HG02610 (cell line): ENCODE data around the gene GRM1.
A peak's percentile ranks its signal among the peaks of the same experiment; 100 is the strongest.

Experiments used
- ATAC-seq: cut with Tn5 transposase; IDR thresholded peaks from one replicate; pipeline ENCODE4 v1.9.1; 2021; ENCODE audit warnings: mild to moderate bottlenecking, moderate library complexity; ENCODE audit not compliant: unreplicated experiment

The GRM1 gene

DNA sequence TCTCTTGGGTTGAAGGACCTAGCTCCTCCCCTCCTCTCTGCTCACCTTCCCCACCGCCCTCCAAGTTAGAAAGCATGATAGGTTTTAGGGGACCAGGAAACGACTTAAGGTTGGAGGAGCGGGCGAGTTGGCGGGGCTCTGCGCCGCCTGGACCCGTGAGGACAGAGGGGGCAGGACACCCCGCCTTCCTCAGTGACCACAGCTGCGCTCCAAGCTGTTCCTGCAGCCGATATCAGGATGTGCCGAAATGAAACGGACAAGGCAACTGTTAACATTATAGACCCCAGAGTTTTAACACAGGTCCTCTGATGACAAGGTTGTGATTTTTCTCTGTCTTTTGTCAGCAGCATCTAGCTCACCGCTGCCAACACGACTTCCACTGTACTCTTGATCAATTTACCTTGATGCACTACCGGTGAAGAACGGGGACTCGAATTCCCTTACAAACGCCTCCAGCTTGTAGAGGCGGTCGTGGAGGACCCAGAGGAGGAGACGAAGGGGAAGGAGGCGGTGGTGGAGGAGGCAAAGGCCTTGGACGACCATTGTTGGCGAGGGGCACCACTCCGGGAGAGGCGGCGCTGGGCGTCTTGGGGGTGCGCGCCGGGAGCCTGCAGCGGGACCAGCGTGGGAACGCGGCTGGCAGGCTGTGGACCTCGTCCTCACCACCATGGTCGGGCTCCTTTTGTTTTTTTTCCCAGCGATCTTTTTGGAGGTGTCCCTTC lies at the start of gene GRM1:
Gene GRM1, plus strand, starts transcription at position 212 of the 722 bp plus-strand sequence. Its CDS starts 456 bp downstream, at position 668.
- ATAC-seq, result no peak

DNA sequence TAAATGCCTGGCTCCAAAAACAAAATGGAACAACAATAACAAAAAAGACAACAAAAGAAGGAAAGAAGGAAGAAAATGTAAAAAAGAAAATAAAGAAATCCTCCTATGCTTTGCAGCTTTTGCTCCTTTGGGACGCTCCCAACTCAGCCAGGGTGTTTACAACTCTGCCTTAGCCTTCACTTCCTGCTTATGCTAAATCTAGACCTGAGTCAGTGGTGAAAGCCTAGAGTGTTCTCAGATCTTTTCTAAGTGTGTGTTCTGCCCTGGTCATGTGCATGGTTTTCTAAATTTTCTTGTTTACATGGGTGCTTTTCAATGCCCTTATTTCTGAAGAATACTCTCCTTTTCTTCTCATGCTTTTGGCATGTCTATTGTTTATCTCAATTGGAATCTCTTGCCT lies 19.5 kb upstream of the GRM1 start:
- ATAC-seq, result no peak

DNA sequence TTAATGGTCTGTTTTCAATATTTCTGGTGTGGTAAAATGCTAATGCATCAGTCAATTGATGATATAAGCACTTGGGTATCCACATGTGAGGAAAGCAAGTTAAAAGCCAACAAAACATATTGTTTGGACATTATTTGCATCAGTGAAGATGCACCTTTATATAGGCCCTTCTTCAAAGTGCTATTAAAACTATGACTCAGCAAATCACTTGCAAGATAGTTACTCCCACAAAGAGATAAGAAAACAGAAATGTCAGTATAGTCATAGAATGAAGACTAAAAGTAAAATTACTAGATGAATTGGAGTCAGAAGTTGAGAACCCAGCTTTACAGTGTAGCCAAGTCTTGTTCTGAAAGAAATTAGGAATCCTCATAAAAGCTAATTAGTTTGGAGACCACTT lies 14.6 kb upstream of the GRM1 start:
- ATAC-seq, result no peak

DNA sequence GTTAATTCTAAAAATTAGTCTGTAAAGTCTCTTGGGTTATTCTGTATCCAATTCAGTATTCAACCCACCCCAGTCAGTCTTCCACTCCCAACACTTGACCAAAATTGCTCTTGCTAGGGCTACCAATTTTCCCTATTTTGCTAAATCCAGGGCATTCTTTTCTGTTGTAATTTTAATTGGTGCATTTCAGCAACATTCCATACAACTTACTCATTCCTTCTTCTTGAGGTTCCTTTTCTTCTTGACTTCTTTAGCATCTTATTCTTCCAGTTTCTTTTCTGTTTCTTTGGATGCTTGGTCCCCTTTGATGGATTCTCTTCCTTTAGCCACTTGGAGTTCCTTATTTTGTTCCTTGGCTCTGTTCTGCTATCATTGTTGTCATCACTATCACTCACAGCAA lies 11.2 kb upstream of the GRM1 start:
- ATAC-seq, result no peak

DNA sequence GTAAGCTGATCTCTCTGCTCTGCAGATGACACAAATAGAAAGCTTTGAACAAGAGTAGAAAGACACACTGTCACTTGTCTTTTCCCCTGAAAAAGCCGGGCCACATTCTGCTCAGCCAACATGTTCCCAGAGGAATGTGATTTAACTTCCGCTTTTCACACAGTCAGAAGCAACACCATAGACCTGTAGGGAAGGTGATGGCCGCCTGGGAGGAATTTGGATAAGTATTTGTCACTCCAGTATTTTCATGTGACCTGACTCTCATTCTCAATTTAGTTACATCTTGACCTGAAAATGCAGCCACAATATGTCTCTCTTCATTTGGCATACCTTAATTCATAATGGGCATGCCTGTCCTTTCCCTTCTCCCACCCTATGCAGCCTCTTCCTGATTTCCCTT lies 2.0 kb upstream of the GRM1 start:
- ATAC-seq, result no peak

DNA sequence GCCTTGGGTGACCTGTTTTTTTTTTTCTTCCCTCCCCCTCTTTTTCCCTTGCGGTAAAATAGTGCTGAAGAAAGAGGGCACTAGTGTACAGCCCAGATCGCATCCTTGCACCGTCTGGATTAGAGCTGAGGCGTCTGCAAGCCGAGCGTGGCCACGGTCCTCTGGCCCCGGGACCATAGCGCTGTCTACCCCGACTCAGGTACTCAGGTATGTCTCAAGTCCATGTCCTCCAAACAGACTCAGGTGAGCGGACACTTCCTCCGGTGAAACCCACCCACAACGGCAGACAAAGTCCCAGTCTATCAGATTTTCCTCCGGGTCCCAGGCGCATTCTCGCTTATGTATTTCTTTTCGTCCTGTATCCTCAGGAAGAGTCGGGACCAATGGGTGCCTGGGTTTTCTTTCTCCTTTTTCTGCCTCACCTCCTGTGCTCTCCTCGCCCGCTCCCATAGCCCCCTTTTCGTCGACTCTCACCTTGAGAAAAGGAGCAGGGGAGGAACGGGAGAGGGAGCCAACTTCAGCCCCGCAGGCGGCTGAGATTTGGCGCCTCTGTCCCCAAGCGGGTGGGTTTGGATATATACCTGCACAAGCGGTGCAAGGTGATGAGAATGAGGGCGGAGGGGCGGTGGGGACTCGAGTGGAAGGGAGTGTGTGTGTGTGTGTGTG lies 1.1 kb upstream of the GRM1 start:
- ATAC-seq, result no peak

DNA sequence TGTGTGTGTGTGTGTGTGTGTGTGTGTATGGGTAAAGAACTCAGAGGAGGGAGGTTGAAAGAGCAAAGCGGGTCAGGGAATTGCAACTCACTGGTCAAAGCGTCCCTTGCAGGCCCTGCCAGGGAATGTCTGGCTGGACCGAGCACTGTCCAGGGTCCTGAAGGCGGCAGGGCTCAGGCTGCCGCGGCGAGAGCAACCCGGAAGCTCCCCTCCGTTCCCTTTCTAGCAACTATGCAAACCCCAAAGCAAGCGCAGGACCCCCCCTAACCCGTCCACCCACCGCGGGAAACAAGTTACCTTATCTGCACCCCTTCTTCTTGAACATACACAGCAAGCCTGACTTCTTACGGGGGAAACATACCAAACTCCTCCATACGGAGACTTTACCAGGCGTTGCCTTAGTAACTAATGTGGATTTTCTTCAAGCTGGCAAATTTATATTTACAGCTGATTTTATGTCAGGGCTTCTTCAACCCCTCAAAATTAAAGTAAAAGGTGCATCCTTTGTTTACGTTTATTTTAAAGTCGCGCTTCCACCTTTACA lies 538 bp upstream of the GRM1 start:
- no peak for ATAC-seq

DNA sequence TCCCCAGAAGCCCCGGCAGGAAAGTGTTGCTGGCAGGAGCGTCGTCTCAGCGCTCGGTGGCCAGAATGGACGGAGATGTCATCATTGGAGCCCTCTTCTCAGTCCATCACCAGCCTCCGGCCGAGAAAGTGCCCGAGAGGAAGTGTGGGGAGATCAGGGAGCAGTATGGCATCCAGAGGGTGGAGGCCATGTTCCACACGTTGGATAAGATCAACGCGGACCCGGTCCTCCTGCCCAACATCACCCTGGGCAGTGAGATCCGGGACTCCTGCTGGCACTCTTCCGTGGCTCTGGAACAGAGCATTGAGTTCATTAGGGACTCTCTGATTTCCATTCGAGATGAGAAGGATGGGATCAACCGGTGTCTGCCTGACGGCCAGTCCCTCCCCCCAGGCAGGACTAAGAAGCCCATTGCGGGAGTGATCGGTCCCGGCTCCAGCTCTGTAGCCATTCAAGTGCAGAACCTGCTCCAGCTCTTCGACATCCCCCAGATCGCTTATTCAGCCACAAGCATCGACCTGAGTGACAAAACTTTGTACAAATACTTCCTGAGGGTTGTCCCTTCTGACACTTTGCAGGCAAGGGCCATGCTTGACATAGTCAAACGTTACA lies 817 bp downstream of the GRM1 start:
- ATAC-seq, result no peak

DNA sequence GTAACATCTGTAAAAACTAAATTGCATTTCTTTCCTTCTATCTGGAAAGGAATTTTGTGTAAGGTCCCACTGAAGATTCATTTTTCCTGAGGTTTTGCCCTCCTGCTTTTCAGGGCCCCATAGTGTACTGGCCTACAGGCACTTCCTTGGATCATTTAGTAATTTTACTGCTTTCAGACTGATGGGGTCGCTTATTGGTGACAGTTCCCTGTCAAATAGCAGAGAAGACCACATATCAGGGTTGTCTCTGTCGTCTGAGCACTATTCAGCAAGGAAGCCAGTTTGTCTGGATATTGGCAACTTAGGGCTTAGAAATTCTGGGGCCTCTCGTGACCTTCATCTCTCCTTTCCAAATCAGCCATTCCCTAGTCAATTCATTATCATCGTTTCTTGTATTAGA lies 3.5 kb downstream of the GRM1 start:
- ATAC-seq, result no peak

DNA sequence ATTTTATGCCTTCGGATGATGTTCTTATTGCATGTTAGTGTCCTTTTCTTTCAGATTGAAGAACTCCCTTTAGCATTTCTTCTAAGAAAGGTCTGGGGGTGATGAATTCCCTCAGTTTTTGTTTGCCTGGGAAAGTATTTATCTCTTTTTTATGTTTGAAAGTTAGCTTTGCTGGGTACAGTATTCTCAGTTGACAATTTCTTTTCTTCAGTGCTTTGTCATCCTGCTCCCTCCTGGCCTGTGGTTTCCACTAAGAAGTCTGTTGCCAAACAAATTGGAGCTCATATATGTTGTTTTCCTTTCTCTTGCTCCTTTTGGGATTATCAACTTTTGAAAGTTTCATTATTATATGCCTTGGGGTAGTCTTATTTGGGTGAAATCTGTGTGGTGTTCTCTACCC lies 11.5 kb downstream of the GRM1 start:
- no peak for ATAC-seq

DNA sequence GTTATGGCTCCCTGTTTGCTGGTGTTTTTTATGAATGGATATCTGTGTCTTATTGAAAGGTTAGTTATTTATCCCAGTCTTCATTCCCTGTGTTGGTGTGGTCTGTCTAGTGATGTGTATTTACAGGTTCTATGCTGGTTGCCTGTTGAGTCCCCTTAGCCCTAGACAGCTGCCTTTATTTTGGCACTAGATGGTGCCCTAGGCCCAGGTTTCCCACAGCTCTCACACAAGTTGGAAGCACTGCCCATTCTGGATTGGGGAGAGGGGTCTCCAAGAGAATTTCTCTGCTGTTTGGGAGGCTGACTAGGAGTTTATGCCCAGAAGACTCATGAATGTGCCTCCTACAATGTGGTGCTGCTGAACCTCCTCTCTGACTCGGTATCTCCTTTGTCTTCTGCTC lies 12.4 kb downstream of the GRM1 start:
- ATAC-seq, result peak; percentile 66

DNA sequence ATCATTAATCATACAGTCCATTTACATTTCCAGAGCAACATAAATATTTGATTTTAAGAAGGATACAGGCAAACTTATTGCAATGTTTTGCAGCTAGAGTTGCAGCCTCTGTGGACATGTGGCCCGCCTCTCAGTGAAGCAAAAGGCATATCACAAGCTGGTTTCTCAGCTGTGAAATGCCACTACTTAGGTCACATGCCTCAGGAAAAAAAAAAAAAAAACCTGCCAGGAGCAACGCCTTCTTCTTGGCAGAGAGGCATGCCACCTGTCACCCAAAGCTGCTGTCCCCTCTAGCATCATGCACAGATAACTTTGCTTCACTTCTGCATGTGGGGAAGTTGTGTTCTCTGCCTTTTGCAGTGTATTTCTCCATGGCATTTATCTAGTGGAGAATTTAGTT lies 18.5 kb downstream of the GRM1 start:
- ATAC-seq, result no peak

DNA sequence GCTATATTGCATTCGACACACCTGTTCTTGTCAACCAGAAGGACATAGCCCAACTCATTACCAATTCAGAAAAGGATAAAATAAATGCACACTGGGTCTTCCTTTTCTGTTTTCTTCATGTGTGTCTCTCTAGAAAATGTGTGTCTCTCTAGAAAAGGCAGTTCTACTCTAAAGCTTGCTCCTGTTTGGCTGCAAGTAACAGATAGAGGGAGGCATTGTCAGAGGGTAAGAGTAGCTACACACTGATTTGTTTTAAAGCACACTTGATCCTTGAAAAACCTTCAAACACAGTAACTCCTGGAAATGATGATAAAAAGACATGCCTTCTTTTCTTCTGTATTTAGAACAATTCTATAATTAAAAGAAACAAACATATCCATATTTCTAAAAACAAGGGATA lies 21.3 kb downstream of the GRM1 start:
- no peak for ATAC-seq

DNA sequence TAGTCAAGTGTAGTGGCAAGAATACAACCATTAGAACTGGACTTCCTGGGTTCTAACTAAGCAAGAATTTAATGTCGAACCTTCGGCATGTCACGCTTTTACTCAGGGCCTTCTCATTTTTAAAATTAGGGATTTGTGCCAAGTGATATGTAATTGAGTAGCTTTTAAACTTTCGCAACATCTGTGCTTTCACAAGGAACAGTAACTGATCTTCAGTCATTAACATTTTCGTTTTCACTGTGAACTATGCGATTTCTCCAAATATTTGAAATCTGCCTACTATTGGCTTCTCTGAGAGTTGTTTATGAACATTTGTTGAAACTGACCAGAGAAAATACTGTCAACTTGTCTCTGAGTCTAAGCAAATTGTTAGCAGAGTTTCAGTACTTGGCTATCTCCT lies 27.6 kb downstream of the GRM1 start:
- ATAC-seq, result no peak

DNA sequence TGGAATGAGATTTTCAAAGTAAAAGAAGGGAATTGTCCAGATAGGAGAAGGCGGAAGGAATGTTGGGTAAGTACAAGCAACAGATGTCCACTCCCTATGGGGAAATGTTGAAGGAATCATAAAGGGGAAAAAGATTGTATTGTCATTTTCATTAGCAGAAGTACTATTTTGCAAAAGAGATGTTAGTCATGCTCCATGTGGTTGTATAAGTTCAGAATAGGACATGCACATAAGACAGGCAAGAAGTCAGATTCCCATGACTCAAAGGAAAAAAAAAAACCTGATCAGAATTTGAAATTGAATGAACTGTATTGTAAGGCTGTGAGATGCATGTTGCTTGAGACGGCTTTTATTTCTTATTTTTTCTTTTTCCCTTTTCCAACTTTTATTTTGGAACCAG lies 36.8 kb downstream of the GRM1 start:
- no peak for ATAC-seq

DNA sequence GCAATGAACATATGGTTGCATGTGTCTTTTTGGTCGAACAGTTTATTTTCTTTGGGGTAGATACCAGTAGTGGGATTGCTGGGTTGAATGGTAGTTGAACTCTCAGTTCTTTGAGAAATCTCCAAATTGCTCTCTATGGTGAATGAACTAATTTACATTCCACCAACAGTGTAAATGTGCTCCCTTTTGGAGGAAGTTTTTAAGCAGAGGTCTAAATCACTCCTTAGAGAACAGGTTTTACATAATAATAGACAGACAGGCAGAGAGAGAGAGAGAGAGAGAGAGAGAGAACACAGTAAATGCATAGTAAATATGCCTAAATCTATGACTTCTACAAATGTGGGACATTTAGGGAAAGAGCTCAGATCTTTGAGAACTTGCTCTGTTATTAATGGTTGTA lies 37.6 kb downstream of the GRM1 start:
- ATAC-seq, result no peak

DNA sequence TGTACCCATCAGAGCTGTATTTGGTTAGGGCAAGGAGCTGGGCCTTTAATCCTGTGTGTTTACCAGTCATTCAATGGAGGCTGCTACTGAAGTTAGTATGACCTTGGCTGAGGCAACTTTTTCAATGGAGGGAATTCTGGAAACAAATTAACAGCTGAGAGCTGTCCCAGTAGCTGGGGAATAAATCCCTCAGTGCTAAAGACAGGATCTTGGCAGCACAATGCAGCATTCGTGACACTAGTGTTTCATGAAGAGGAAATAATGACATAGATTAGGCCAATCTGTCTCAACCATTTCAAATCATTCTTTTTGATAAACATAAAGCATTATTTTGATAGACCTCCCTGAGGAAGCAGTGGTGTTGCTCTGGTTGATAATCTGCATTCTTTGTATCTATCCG lies 42.9 kb downstream of the GRM1 start:
- no peak for ATAC-seq

DNA sequence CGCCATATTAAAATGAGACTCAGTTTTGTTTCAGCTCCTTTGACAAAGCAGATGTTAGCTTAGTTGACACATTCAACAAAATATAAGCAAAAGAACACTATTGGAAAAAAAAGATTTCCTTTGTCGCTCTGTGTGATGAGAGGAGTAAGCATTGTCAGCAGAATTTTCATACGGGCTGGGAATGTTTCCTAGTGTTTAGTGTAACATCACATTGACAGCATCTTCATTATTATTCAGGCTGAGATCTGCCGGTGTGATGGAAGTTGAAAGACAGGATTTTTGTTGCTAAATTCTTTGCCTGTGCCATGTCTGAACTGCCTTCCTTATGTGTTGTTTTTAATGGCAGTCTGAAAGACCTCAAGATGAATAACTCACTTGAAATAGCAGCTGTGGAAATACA lies 49.1 kb downstream of the GRM1 start:
- ATAC-seq, result no peak

DNA sequence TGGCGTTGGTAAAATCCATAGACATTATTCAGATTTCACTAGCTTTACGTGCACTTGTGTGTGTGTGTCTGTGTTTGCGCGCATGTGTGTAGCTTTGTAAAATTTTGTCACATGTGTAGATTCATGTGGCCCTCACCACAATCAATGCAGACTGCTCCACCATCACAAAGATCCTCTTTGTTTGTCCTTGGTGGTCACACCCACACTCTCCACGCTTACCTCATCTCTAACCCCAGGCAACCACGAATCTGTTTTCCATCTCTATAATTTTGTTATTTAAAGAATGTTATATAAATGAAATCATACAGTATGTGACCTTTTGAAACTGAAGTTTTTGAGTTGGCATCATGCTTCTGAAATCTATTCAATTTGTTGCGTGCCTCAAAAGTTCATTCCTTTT lies 58.5 kb downstream of the GRM1 start:
- no peak for ATAC-seq

DNA sequence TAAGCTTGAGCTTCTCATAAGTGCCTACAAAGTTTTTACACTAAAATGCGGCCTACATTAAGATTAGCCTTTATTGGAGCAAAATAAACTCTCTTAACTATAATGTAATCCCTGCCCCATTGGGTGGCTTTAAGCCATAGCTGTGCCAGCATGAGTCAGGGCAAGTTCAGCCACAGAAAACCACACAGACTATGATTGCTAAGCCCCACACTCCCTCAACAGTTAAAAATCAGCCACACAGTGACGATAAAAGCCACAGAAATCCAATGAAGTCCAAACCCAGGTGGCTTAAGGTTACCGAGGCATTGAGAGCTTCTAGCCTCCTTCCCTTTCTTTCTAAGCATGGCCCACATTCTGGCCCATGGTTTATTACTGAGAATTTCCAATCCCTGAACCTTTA lies 61.6 kb downstream of the GRM1 start:
- no peak for ATAC-seq

DNA sequence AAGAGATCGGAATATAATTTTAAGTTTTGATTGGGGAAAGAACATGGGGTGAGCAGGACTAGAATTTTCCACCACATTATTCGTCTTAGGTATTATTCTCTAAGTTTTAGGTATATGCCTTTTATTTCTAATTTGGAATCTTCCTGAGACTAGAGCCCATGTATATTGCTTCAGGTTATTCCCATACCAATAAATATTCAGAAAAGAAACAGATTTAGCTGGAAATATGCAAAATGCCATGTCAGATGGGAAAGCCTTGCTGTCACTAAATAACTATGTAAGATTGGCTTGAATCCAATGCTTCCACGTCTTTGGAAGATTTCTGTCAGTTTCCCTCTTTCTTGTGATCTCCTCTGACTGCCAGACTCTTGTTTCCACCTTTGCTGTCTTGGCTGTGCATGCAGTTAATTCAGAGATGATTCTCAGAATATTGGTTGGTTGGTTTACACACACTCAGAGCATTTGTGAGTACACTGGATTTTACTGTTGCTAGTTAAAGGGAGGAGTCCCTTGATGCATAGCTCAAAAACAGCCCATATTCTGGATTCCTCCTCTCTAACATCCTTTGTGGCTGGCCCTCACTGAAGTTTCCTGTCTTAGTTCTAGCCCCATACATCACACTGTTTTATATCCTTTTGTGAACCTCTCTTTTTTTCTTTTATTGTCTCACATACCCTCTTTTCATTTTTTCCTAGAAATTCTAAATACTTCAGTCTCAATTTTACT lies 64.3 kb downstream of the GRM1 start:
- ATAC-seq, result no peak
